ENCODE results near the gene CCL17. TPM values are rescaled to one million over a fixed set of nuclear protein-coding genes. Genes with fewer than 3 reads are reported as not detected.

Gene CCL17
- total RNA-seq, 1 experiment from 2014 or later: not detected

DNA sequence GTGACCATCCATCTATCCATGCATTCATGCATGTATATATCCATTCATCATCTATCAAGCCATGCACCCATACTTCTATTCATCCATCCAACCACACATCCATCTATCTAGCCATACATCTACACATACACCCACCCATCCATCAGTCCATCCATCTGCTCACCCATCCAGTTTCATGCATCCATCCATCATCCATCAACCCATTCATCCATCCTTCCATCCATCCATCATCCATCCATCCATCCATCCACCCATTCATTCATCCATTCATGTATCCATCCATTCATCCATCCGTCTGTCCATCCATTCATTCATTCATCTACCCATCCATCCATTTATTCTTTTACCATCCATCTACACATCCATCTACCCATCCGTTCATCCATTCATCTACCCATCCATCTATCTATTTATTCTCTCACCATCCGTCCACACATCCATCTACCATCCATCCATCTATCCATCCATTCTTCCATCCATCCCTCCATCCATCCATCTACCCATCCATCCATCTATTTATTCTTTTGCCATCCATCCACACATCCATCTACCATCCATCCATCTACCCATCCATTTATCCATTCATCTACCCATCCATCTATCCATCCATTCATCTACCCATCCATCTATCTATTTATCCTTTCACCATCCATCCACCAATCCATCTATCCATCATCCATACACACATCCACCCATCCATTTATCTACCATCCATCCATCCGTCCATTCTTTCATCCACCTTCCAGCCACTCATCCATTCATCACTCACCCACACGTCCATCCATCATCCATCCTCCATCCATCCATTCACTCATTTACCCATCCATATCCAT is 3.2 kb downstream of the CCL17 start:
- peaks cover 9% of the 10 kb centered on the region for H3K4me1 Mint-ChIP-seq (ENCODE audit: low read depth, unreplicated experiment)
- DNase-seq: no peak
- H3K4me3 Mint-ChIP-seq (ENCODE audit: unreplicated experiment): no peak overlapping the region
- ChIA-PET POLR2A (no interaction called here), CTCF (interaction anchor here (2.0 kb wide), 1 partner anchor 15 kb away, joined by 4 read pairs; no protein-coding TSS in a partner anchor)
- H3K9me3 Mint-ChIP-seq (ENCODE audit: unreplicated experiment): no peaks in the 10 kb centered on the region
- TF ChIP-seq, protein P1, sequence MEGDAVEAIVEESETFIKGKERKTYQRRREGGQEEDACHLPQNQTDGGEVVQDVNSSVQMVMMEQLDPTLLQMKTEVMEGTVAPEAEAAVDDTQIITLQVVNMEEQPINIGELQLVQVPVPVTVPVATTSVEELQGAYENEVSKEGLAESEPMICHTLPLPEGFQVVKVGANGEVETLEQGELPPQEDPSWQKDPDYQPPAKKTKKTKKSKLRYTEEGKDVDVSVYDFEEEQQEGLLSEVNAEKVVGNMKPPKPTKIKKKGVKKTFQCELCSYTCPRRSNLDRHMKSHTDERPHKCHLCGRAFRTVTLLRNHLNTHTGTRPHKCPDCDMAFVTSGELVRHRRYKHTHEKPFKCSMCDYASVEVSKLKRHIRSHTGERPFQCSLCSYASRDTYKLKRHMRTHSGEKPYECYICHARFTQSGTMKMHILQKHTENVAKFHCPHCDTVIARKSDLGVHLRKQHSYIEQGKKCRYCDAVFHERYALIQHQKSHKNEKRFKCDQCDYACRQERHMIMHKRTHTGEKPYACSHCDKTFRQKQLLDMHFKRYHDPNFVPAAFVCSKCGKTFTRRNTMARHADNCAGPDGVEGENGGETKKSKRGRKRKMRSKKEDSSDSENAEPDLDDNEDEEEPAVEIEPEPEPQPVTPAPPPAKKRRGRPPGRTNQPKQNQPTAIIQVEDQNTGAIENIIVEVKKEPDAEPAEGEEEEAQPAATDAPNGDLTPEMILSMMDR (IDR thresholded peaks at IDR 0.05; ENCODE audit: insufficient read depth in 1 of 2, low read depth in 1 of 2, low read length in 1 of 2, severe bottlenecking in 1 of 2, unreplicated experiment in 1 of 2): no peak
- H3K36me3 Mint-ChIP-seq (ENCODE audit: insufficient read depth, unreplicated experiment): no peaks in the 10 kb centered on the region
- Histone ChIP-seq H3K4me3 (ENCODE audit: low read depth, low read length) (no peak overlapping the region), H3K36me3 (ENCODE audit: control insufficient read depth, insufficient read depth, low read length) (no peaks in the 10 kb centered on the region), H3K9me3 (no peaks in the 10 kb centered on the region), H3K27me3 (replicated peaks; ENCODE audit: control insufficient read depth, insufficient read depth, low read length) (no peaks in the 10 kb centered on the region), H3K4me1 (peaks cover 10% of the 10 kb centered on the region; the same call in 1 of the 2 replicates)
- no peaks in the 10 kb centered on the region for H3K27me3 Mint-ChIP-seq (ENCODE audit: insufficient read depth, unreplicated experiment)
- no peak overlapping the region for H3K27ac Mint-ChIP-seq (ENCODE audit: unreplicated experiment)
- intact Hi-C loops (cut with micrococcal nuclease; ENCODE audit: unreplicated experiment): no loop called here
- no TSS peak for BruUV-seq (replicated peaks)

DNA sequence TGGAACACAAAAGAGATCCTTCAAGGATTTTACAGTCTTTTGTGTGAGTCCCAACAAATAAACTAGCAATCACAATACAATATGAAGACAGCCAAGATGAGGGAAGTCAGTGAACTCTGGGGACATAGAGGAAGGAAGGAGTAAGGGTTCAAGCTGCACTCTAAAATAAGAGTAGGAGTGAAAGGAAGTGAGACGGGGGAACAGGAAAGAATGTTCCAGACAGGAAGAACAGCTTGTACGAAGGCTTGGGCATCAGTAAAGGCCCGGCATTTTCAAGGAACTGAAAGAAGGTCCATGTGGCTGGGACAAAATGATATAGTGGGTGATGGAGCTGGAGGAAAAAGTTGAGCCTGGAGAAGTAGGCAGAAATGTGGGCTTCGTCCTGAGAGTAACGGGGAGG is 4.5 kb downstream of the CCL17 start:
- no TSS peak for BruUV-seq (replicated peaks)
- intact Hi-C loops (cut with micrococcal nuclease; ENCODE audit: unreplicated experiment): no loop called here
- POLR2A ChIA-PET: no interaction called here
- H3K36me3 Mint-ChIP-seq (ENCODE audit: insufficient read depth, unreplicated experiment): no peaks in the 10 kb centered on the region
- TF ChIP-seq, protein P1 (IDR thresholded peaks at IDR 0.05; ENCODE audit: insufficient read depth in 1 of 2, low read depth in 1 of 2, low read length in 1 of 2, severe bottlenecking in 1 of 2, unreplicated experiment in 1 of 2): no peak
- no peak overlapping the region for H3K27ac Mint-ChIP-seq (ENCODE audit: unreplicated experiment)
- CTCF ChIA-PET: interaction anchor here (0.5 to 1.5 kb wide), 2 partner anchors 9 to 109 kb away, joined by 6 to 7 read pairs; no protein-coding TSS in a partner anchor
- no peaks in the 10 kb centered on the region for H3K9me3 Mint-ChIP-seq (ENCODE audit: unreplicated experiment)
- peaks cover 10% of the 10 kb centered on the region; the same call in 1 of the 2 replicates for H3K4me1 ChIP-seq
- no peaks in the 10 kb centered on the region for H3K27me3 ChIP-seq (replicated peaks; ENCODE audit: control insufficient read depth, insufficient read depth, low read length)
- no peak overlapping the region for H3K4me3 ChIP-seq (ENCODE audit: low read depth, low read length)
- no peak for DNase-seq
- H3K4me3 Mint-ChIP-seq (ENCODE audit: unreplicated experiment): no peak overlapping the region
- H3K9me3 ChIP-seq: no peaks in the 10 kb centered on the region
- H3K4me1 Mint-ChIP-seq (ENCODE audit: low read depth, unreplicated experiment): peaks cover 9% of the 10 kb centered on the region
- no peaks in the 10 kb centered on the region for H3K27me3 Mint-ChIP-seq (ENCODE audit: insufficient read depth, unreplicated experiment)
- no peaks in the 10 kb centered on the region for H3K36me3 ChIP-seq (ENCODE audit: control insufficient read depth, insufficient read depth, low read length)

DNA sequence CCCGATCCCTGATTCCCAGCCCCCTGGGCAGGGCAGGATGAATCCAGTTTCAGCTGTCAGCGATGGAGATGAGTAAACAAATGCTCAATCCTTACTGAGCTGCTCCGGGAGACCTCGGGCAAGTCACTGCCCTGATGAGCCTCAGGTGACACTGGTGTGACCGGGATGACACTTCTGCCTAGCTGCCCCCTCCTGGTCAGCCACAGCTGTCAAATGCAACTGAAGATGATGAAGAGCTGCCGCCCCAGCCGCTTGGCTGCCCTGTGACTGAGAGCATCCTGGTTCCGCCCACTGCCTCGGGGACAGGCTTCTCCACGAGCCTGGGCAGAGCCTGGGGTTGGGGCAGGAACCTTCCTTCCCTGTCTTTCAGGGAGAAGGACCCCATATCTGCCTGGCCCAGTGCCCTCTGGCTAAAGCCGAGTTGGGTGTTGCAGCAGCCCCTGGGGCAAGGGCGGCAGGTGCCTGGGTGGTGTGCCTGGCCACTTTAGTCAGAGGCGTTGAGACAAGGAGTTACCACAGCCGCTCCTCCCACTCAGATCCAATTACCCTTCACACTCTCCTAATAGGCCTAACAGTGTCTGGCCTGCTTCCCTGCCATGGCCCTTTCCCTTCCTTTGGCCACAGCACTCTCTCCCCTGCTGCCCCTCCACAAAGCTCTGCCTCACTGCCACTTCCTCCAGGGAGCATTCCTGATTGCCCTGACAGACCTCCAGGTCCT is 5.5 kb downstream of the CCL17 start:
- H3K36me3 Mint-ChIP-seq (ENCODE audit: insufficient read depth, unreplicated experiment): no peaks in the 10 kb centered on the region
- H3K27me3 ChIP-seq (replicated peaks; ENCODE audit: control insufficient read depth, insufficient read depth, low read length): no peaks in the 10 kb centered on the region
- intact Hi-C loops (cut with micrococcal nuclease; ENCODE audit: unreplicated experiment): no loop called here
- no peaks in the 10 kb centered on the region for H3K9me3 ChIP-seq
- TF ChIP-seq, protein P1 (IDR thresholded peaks at IDR 0.05; ENCODE audit: insufficient read depth in 1 of 2, low read depth in 1 of 2, low read length in 1 of 2, severe bottlenecking in 1 of 2, unreplicated experiment in 1 of 2): no peak
- H3K4me1 ChIP-seq: peaks cover 10% of the 10 kb centered on the region; the same call in 1 of the 2 replicates
- no peaks in the 10 kb centered on the region for H3K36me3 ChIP-seq (ENCODE audit: control insufficient read depth, insufficient read depth, low read length)
- ChIA-PET CTCF (interaction anchor here (0.6 to 1.5 kb wide), 2 partner anchors 106 to 110 kb away, joined by 3 to 6 read pairs; no protein-coding TSS in a partner anchor), POLR2A (no interaction called here)
- no TSS peak for BruUV-seq (replicated peaks)
- peak in 1 of 2 experiments; percentile 32 for DNase-seq
- no peak overlapping the region for H3K4me3 ChIP-seq (ENCODE audit: low read depth, low read length)
- no peaks in the 10 kb centered on the region for H3K27me3 Mint-ChIP-seq (ENCODE audit: insufficient read depth, unreplicated experiment)
- H3K27ac Mint-ChIP-seq (ENCODE audit: unreplicated experiment): no peak overlapping the region
- no peaks in the 10 kb centered on the region for H3K9me3 Mint-ChIP-seq (ENCODE audit: unreplicated experiment)
- H3K4me1 Mint-ChIP-seq (ENCODE audit: low read depth, unreplicated experiment): peaks cover 5% of the 10 kb centered on the region
- no peak overlapping the region for H3K4me3 Mint-ChIP-seq (ENCODE audit: unreplicated experiment)

Measured in Caco-2 (cell line).